ENCODE results near the gene ERBB3.

The ERBB3 gene

DNA sequence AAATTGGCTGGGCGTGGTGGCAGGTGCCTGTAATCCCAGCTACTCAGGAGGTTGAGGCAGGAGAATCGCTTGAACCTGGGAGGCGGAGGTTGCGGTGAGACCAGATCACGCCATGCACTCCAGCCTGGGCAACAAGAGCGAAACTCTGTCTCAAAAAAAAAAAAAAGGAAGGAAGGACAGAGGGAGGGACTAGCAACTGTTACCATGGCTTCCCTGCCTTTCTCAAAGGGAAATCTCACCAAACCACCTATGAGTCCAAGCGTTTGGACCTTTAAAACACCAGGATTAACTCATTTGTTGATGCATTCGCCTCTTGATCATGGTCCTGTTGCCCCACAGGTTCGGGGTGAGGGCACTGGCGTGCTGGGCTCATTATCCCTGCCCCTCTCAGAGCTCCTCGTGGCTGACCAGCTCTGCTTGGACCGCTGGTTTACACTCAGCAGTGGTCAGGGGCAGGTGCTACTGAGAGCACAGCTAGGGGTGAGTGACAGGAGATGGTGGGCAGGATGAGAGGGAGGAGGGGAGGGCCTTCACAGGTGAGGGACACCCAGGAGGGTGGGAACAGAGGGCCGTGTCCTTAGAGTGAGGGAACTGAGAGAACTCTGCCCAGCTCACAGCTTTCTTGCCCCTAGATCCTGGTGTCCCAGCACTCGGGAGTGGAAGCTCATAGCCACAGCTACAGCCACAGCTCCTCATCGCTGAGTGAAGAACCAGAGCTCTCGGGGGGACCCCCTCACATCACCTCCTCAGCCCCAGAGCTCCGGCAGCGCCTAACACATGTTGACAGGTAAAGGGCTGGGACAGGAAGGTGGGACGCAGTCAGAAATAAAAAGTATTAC lies 62.2 kb downstream of the ERBB3 start:
- DNase-seq = no peak

DNA sequence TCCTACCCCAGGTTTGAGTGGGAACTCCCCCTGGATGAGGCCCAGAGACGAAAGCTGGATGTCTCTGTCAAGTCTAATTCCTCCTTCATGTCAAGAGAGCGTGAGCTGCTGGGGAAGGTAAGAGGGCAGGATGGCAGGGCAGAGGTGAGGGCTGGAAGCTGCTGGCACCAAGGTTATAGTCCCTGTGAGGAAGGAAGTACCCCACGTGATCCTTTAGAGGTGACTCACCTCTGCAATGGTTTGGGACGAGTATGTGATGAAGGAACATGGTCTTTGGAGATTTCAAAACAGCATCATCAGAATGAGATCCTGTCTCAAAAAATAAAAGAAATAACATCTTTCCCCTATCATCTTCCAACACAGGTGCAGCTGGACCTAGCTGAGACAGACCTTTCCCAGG lies 63.3 kb downstream of the ERBB3 start:
- no peak for DNase-seq

DNA sequence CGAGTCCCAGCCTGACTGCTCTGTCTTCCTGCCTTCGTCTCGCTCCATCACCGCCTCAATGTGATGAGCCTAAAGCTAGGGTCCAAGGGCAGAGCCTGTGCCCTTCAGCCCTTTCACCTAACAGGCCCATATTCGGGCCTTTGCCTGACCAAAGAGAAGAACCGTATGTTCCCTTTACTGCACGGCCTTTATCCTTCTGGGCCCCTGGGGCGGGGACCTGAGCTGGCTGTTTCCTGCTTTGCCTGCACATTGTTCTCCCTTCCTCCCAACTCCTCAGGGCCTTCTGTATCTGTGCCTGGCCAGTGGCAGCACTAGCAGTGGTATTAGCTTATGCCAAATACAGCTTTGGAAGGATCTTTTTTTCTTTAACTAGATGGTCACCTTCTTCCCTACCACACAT lies 63.9 kb downstream of the ERBB3 start:
- no peak for DNase-seq

DNA sequence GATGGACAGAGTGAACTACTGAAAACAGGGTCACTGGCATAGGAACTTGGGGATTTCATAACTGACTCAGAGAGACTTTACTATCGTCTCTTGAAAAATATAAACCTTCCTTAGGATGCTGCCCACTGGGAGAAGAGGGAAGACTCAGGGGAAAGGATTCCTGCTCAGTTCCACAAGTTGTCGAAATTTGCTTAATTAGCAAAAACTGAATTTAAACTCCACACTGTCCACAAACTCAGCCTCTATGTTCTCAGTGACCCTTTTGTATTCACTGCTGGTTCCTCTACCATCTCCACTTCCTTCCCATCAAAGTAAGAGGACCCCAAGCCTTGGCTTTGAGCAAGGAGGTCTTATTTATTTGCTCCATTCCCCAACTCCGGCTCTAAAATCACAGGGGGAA lies 65.3 kb downstream of the ERBB3 start:
- DNase-seq = no peak

DNA sequence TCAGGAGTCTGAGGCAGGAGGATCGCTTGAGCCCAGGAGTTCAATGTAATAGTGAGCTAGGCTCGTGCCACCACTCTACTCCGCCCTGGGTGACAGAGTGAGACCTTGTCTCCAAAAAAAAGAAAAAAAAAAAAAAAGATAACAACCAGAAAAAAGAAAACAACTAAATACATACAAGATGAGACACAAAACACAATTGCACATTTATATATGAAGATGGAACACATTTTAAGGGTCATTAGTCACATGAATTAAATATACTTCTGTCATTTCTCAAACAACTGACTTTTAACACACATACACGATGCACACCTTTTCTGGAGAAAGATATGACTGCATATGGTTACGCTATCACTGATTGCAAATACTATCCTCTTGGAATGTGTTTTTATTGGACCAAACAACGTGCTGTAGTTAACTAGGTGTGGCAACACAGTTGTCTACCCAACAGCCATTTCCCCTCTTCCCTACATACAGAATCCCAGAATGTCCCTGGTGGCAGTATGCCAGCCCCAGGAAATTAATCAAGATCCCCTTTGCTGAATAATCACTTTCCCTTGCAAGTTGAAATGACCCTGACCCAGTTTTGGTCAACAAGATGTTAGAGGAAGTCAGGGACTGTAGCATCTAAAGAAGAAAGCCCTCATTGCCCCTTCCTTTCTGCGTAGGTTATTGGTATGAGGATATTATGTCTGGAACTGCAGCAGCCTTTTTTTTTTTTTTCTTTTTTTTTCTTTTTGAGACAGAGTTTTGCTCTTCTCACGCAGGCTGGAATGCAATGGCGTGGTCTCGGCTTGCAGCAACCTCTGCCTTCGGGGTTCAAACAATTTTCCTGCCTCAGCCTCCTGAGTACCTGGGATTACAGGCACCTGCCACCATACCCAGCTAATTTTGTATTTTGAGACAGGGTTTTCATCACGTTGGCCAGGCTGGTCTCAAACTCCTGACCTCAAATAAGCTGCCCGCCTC lies 66.8 kb downstream of the ERBB3 start:
- no peak for DNase-seq

DNA sequence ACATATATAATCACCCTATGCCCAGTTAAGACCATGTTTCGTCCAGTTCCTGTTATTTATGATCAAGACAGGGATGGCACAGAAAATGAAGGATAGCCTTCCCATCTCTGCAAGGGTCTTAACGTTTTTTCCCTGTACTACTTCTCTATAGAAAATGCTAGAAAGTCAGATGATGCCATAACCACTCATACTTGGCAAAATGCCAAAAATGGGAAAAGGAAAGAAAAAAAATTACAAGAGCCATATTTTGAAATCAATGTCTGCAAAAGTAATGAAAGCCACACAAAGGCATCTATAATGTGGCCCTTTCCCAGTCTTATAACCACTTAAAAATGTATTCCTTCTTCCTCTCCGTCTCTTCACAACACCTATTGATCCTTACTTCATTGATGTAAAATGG lies 70.6 kb downstream of the ERBB3 start:
- DNase-seq = no peak

DNA sequence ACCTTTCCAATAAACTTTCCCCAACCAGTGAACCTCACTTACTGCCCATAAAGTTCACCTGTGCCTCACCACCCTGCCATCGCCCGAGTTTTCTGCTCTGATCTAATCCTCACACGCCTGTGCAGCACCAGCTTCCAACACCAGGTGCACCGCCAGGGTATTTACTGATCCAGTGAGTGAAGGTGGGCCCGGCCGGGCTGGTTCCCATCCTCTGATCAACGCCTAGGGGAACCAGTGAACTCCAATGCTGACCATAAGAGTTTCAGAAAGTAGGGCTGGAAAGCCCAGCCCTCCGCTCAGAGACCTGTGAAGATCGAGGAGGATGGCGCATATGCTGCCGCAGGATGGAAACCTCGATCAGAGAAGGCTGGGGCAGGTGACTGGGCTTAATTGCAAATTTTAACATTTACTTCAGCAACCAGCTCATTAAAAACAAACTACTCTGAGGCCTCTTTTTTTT lies 71.7 kb downstream of the ERBB3 start:
- peak; percentile 64 for DNase-seq

DNA sequence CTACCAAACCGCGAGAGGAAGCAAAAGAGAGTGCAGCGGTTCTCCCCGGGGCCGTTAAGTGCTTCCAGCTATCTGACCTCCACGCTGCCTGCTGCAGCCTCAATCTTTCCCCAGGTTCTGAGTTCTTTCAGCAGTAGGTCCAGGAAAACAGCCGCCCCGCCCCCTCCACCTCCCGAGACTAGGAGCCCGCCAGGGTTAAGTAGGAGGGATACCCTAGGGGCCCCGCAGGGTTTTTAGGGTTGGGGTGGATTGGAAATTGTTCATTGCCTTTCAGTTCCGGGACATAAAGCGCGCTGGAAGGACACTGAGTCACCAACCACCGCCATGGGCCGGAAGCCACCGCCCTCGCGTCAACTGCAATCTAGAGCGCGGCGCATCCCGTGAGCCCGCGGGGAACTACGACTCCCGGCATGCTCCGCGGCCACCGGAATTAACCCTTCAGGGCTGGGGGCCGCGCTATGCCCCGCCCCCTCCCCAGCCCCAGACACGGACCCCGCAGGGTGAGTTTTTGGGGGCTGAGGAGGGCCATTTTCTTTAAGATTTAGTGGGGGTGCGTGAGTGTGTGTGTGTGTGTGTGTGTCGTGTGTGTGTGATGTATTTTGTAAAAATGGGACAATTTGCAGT lies 72.3 kb downstream of the ERBB3 start, which contains the start of gene MYL6B:
Gene MYL6B, plus strand, starts transcription at position 456 of the 624 bp plus-strand sequence. CDS start 1,332 bp downstream, outside the sequence.
- DNase-seq = peak; percentile 78

All from SHP77 treated with DMSO at 0.1 percent for 48 hours (cell line).